OCI-LY1 (cell line): Measurements from ENCODE around the gene FANK1.
"Not testable (repeated sequence)": the region's sequence is repeated elsewhere in the genome, so short reads cannot be mapped to it uniquely, and the experiment has no call there.

Source experiments
- H2AFZ ChIP-seq: fragments of 200-600 bp; sonication (generic), shearing (Covaris generic); 2 replicates; pipeline ENCODE4 v1.6.0; 2014; ENCODE audit warnings: antibody characterized with exemption, mild to moderate bottlenecking, low read length
- H3F3A ChIP-seq: fragments of 200-600 bp; sonication (generic), shearing (Covaris generic); 2 replicates; pipeline ENCODE4 v1.6.0; 2014; ENCODE audit warnings: mild to moderate bottlenecking, antibody characterized with exemption, low read length, moderate library complexity; ENCODE audit not compliant: insufficient read depth
- H3K27ac ChIP-seq: fragments of 200-600 bp; sonication (generic); 2 replicates; pipeline ENCODE4 v1.5.1; 2014; ENCODE audit warnings: low read length, mixed run types, mild to moderate bottlenecking, low read depth; ENCODE audit not compliant: poor library complexity, severe bottlenecking
- H3K27me3 ChIP-seq: fragments of 200-600 bp; sonication (generic); 2 replicates; pipeline ENCODE4 v1.6.0; 2014; ENCODE audit warnings: antibody characterized with exemption, mild to moderate bottlenecking, low read length, moderate library complexity; ENCODE audit not compliant: insufficient read depth
- H3K36me3 ChIP-seq: fragments of 200-600 bp; sonication (generic); 2 replicates; pipeline ENCODE4 v1.6.1; 2014; ENCODE audit warnings: mild to moderate bottlenecking, antibody characterized with exemption, low read length, moderate library complexity, mixed read lengths; ENCODE audit not compliant: insufficient read depth
- H3K4me1 ChIP-seq: fragments of 200-600 bp; sonication (generic); 2 replicates; pipeline ENCODE4 v1.5.1; 2014; ENCODE audit warnings: mild to moderate bottlenecking, low read length, moderate library complexity; ENCODE audit not compliant: insufficient read depth, severe bottlenecking
- H3K4me2 ChIP-seq: fragments of 200-600 bp; sonication (generic), shearing (Covaris generic); 2 replicates; pipeline ENCODE4 v1.6.1; 2014; ENCODE audit warnings: low read length
- H3K4me3 ChIP-seq: fragments of 200-600 bp; sonication (generic); 2 replicates; pipeline ENCODE4 v1.5.1; 2014; ENCODE audit warnings: low read length, low read depth, mild to moderate bottlenecking, mixed read lengths; ENCODE audit not compliant: poor library complexity, severe bottlenecking
- H3K79me2 ChIP-seq: fragments of 200-600 bp; shearing (Covaris generic); 2 replicates; pipeline ENCODE4 v1.6.1; 2016; ENCODE audit warnings: mixed run types, low read length, mixed read lengths; ENCODE audit not compliant: insufficient read depth
- H3K9ac ChIP-seq: fragments of 200-600 bp; sonication (generic), shearing (Covaris generic); 2 replicates; pipeline ENCODE4 v1.6.1; 2014; ENCODE audit warnings: mild to moderate bottlenecking, low read length, mixed read lengths
- H3K9me2 ChIP-seq: fragments of 200-600 bp; sonication (generic), shearing (Covaris generic); 2 replicates; pipeline ENCODE4 v1.6.1; 2014; ENCODE audit warnings: low read depth, mild to moderate bottlenecking, low read length, mixed read lengths
- H3K9me3 ChIP-seq: fragments of 200-600 bp; shearing (Covaris generic); 2 replicates; pipeline ENCODE4 v1.6.1; 2014; ENCODE audit warnings: low read length, mixed read lengths
- H4K20me1 ChIP-seq: fragments of 200-600 bp; sonication (generic), shearing (Covaris generic); 2 replicates; pipeline ENCODE4 v1.6.0; 2016; ENCODE audit warnings: mild to moderate bottlenecking, low read length; ENCODE audit not compliant: insufficient read depth
- EZH2 ChIP-seq: fragments of 200-600 bp; sonication (generic), shearing (Covaris generic); IDR thresholded peaks from 2 replicates; pipeline ENCODE4 v1.8.0; 2017; ENCODE audit warnings: borderline replicate concordance, mixed run types, mild to moderate bottlenecking, antibody characterized with exemption, low read length, moderate library complexity, mixed read lengths
- TF ChIP-seq, protein P1 (sequence below): fragments of 200-600 bp; sonication (generic), shearing (Covaris generic); IDR thresholded peaks from 2 replicates; pipeline ENCODE4 v1.5.1; 2017; ENCODE audit warnings: mild to moderate bottlenecking, antibody characterized with exemption, low read length, moderate library complexity, mixed read lengths

FANK1 gene

DNA sequence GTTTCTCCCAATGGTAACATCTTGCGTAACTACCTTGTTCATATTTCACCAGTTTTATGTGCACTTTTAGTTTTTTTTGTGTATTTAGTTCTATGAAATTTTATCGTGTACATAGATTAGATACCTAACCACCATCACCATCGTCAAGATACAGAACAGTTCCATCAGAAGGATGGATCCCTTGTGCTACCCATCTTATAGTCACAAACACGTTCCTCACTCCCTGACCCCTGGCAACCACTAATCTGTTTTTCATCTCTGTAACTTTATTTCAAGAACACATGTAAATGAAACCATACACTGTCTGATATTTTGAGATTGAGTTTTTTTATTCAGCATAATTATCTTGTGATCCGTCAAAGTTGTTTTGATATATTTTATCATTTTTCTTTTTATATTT, 29.9 kb downstream of the FANK1 start:
- TF ChIP-seq, protein P1, sequence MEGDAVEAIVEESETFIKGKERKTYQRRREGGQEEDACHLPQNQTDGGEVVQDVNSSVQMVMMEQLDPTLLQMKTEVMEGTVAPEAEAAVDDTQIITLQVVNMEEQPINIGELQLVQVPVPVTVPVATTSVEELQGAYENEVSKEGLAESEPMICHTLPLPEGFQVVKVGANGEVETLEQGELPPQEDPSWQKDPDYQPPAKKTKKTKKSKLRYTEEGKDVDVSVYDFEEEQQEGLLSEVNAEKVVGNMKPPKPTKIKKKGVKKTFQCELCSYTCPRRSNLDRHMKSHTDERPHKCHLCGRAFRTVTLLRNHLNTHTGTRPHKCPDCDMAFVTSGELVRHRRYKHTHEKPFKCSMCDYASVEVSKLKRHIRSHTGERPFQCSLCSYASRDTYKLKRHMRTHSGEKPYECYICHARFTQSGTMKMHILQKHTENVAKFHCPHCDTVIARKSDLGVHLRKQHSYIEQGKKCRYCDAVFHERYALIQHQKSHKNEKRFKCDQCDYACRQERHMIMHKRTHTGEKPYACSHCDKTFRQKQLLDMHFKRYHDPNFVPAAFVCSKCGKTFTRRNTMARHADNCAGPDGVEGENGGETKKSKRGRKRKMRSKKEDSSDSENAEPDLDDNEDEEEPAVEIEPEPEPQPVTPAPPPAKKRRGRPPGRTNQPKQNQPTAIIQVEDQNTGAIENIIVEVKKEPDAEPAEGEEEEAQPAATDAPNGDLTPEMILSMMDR, result no peak
- no peak for TF ChIP-seq EZH2
- Histone ChIP-seq H3K27me3 (no peaks in the 10 kb centered on the region), H3K27ac (no peak overlapping the region), H3K9me2 (no peaks in the 10 kb centered on the region), H3K4me2 (no peak overlapping the region), H3K9ac (no peak overlapping the region), H3F3A (no peaks in the 10 kb centered on the region), H3K4me3 (no peak overlapping the region), H3K36me3 (no peaks in the 10 kb centered on the region), H4K20me1 (no peaks in the 10 kb centered on the region), H2AFZ (no peak overlapping the region), H3K9me3 (no peaks in the 10 kb centered on the region), H3K4me1 (no peaks in the 10 kb centered on the region), H3K79me2 (no peaks in the 10 kb centered on the region)

DNA sequence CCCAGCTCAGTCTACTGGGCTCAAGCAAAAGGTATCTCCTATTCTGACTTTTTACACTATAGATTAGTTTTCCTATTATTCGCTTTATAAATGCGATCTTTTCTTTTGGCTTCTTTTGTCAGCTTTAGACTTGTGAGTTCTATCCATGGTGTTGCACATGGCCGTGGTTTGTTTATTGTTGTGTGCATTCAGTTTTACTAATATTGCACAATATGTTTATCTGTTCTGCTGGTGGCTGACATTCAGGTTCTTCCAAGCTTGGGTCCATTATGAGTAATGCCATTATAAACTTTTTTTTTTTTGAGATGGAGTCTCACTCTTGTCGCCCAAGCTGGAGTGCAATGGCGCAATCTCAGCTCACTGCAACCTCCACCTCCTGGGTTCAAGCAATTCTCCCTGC, 30.9 kb downstream of the FANK1 start:
- not testable (repeated sequence) for H3K9me3 ChIP-seq, H3K36me3 ChIP-seq, H3K4me1 ChIP-seq, H3F3A ChIP-seq, H3K27ac ChIP-seq, H3K9me2 ChIP-seq, H3K9ac ChIP-seq, H3K4me2 ChIP-seq, H3K4me3 ChIP-seq, H3K27me3 ChIP-seq, H3K79me2 ChIP-seq, H4K20me1 ChIP-seq, H2AFZ ChIP-seq

DNA sequence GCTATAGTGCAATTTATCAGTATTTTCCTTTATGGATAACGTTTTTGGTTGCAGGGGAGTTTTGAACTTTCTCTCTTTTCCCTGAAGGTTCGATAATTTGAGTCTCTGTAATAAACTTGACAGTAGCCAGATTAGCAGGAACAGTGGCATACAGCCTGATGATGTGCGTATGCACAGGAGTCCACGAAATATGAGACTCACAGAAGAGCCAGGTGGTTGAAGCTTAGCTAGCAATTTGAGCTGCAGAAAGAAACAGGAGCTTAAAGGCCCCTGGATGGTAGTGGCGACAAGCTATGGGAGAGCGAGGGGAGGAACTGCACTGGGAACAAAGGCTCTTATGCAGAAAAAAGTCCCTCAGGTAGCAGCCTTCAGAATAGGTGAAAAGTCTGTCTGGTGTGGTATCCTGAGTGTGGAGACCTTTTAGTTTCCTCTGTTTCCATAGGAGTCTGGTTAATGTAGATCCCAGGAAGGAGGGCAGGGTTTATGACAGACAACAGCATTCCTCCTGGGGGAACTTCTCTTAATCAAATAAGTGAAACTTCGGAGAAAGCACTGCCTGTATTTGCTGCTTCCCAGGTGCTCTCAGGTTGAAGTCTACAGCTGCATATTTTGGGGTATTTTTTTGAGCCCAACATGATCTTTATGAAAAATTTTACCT, 32.7 kb downstream of the FANK1 start:
- no peak overlapping the region for H3K27ac ChIP-seq
- no peak overlapping the region for H3K9ac ChIP-seq
- no peaks in the 10 kb centered on the region for H3K9me3 ChIP-seq
- TF ChIP-seq EZH2, result no peak
- TF ChIP-seq, protein P1, result no peak
- H3F3A ChIP-seq, result no peaks in the 10 kb centered on the region
- no peaks in the 10 kb centered on the region for H3K27me3 ChIP-seq
- H4K20me1 ChIP-seq, result no peaks in the 10 kb centered on the region
- no peaks in the 10 kb centered on the region for H3K36me3 ChIP-seq
- H3K4me2 ChIP-seq, result no peak overlapping the region
- no peaks in the 10 kb centered on the region for H3K79me2 ChIP-seq
- no peaks in the 10 kb centered on the region for H3K4me1 ChIP-seq
- no peak overlapping the region for H2AFZ ChIP-seq
- no peak overlapping the region for H3K4me3 ChIP-seq
- H3K9me2 ChIP-seq, result no peaks in the 10 kb centered on the region

DNA sequence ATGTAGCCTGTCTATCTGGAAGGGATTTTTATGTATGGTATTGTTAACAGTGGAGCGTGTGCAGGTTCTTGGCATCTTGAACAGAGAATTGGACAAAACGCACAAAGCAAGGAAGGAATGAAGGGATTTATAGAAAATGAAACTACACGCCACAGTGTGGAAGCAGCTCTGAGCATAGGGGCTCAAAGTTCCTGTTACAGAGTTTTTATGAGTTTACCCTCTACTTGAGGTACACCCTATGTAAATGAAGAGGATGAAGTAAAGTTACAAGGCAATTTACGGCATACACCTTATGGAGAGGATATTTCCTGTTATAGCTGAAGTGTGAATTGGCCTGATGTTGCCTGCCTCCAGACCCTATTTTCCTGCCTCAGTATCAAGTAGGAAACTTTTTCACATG, 33.3 kb downstream of the FANK1 start:
- H3K27ac ChIP-seq, result no peak overlapping the region
- no peak overlapping the region for H3K9ac ChIP-seq
- no peak overlapping the region for H2AFZ ChIP-seq
- no peaks in the 10 kb centered on the region for H4K20me1 ChIP-seq
- no peaks in the 10 kb centered on the region for H3K79me2 ChIP-seq
- no peak overlapping the region for H3K4me2 ChIP-seq
- H3K4me3 ChIP-seq, result no peak overlapping the region
- TF ChIP-seq, protein P1, result no peak
- no peak for TF ChIP-seq EZH2
- no peaks in the 10 kb centered on the region for H3K36me3 ChIP-seq
- H3K9me3 ChIP-seq, result no peaks in the 10 kb centered on the region
- no peaks in the 10 kb centered on the region for H3K4me1 ChIP-seq
- no peaks in the 10 kb centered on the region for H3F3A ChIP-seq
- no peaks in the 10 kb centered on the region for H3K9me2 ChIP-seq
- no peaks in the 10 kb centered on the region for H3K27me3 ChIP-seq
